HEK293 (cell line): ENCODE measurements around the gene LRRN4CL.

Experiments
- CTCF ChIA-PET: fragments of 350-600 bp; formaldehyde crosslinking; extraction: SDS; loops from one replicate; lab custom pipeline; 2021; ENCODE audit warnings: antibody characterized with exemption; lab: Yijun Ruan, JAX
- POLR2A ChIA-PET: fragments of 300-600 bp; formaldehyde crosslinking; extraction: SDS; loops from one replicate; lab custom pipeline; 2020; ENCODE audit warnings: antibody characterized with exemption, inconsistent platforms; lab: Yijun Ruan, JAX
- H3K27ac ChIP-seq: fragments of 200-500 bp; sonication (Bioruptor generic); 2 replicates; pipeline ENCODE4 v1.5.1; 2014; ENCODE audit warnings: low read depth, low read length, control low read depth, inconsistent platforms; ENCODE audit errors: extremely low read depth
- H3K36me3 ChIP-seq, 2 experiments: fragments of 200-500 bp in 1 of 2; sonication (Bioruptor generic) in 1 of 2; 1 replicate in 1 of 2; 2 replicates in 1 of 2; pipeline ENCODE4 v1.5.1; 2014 to 2017; ENCODE audit warnings: inconsistent platforms in 2 of 2, low read length in 2 of 2; ENCODE audit not compliant: control insufficient read depth in 2 of 2, insufficient read depth in 1 of 2
- H3K4me1 ChIP-seq: fragments of 200-500 bp; sonication (Bioruptor generic); 2 replicates; pipeline ENCODE4 v1.5.1; 2014; ENCODE audit warnings: mild to moderate bottlenecking, low read length, inconsistent platforms; ENCODE audit not compliant: control insufficient read depth, insufficient read depth
- H3K4me3 ChIP-seq: 2 replicates; pipeline ENCODE4 v1.5.1; 2011; ENCODE audit warnings: low read depth, mild to moderate bottlenecking, control low read depth, low read length, moderate library complexity
- H3K9me3 ChIP-seq: fragments of 200-500 bp; sonication (Bioruptor generic); 2 replicates; pipeline ENCODE4 v1.5.1; 2014; ENCODE audit warnings: low read depth, low read length, inconsistent platforms; ENCODE audit not compliant: control insufficient read depth, insufficient read depth
- BCL6B ChIP-seq: fragments of 450-650 bp; formaldehyde crosslinking; IDR thresholded peaks from 2 replicates; pipeline ENCODE4 v1.5.1; 2017; ENCODE audit warnings: missing biosample characterization, missing genetic modification characterization
- ELK4 ChIP-seq: IDR thresholded peaks from 2 replicates; pipeline ENCODE4 v1.6.1; 2011; ENCODE audit warnings: mild to moderate bottlenecking, low read depth, low read length, borderline replicate concordance
- FEZF1 ChIP-seq: fragments of 450-650 bp; formaldehyde crosslinking; IDR thresholded peaks from 2 replicates; pipeline ENCODE4 v1.5.1; 2016; ENCODE audit warnings: missing biosample characterization, missing genetic modification characterization
- HOXC10 ChIP-seq: sonication (generic); formaldehyde crosslinking; IDR thresholded peaks from 2 replicates; pipeline ENCODE4 v1.8.1; 2023; ENCODE audit warnings: mild to moderate bottlenecking, missing genetic modification reagents
- HOXD13 ChIP-seq: sonication (generic); formaldehyde crosslinking; IDR thresholded peaks from 2 replicates; pipeline ENCODE4 v1.8.0; 2022; ENCODE audit warnings: missing genetic modification reagents, borderline replicate concordance
- MEIS1 ChIP-seq: sonication (generic); formaldehyde crosslinking; IDR thresholded peaks from 2 replicates; pipeline ENCODE4 v1.8.1; 2022; ENCODE audit warnings: missing genetic modification reagents, mild to moderate bottlenecking, borderline replicate concordance
- PRDM4 ChIP-seq: fragments of 450-650 bp; formaldehyde crosslinking; IDR thresholded peaks from 2 replicates; pipeline ENCODE4 v1.5.1; 2017; ENCODE audit warnings: missing biosample characterization, missing genetic modification characterization
- REPIN1 ChIP-seq: fragments of 450-650 bp; formaldehyde crosslinking; IDR thresholded peaks from 2 replicates; pipeline ENCODE4 v1.5.1; 2017; ENCODE audit warnings: missing biosample characterization, missing genetic modification characterization, low read depth
- YY2 ChIP-seq: fragments of 450-650 bp; formaldehyde crosslinking; IDR thresholded peaks from 2 replicates; pipeline ENCODE4 v1.5.1; 2016; ENCODE audit warnings: missing biosample characterization, missing genetic modification characterization
- ZBTB20 ChIP-seq: fragments of 450-650 bp; formaldehyde crosslinking; IDR thresholded peaks from 2 replicates; pipeline ENCODE4 v1.5.1; 2016; ENCODE audit warnings: missing biosample characterization, missing genetic modification characterization
- ZBTB48 ChIP-seq: fragments of 450-650 bp; formaldehyde crosslinking; IDR thresholded peaks from 2 replicates; pipeline ENCODE4 v1.5.1; 2016; ENCODE audit warnings: missing biosample characterization, missing genetic modification characterization
- ZFP41 ChIP-seq: fragments of 450-650 bp; formaldehyde crosslinking; IDR thresholded peaks from 2 replicates; pipeline ENCODE4 v1.5.1; 2016; ENCODE audit warnings: missing biosample characterization, missing genetic modification characterization, borderline replicate concordance
- ZNF146 ChIP-seq: fragments of 450-650 bp; formaldehyde crosslinking; IDR thresholded peaks from 2 replicates; pipeline ENCODE4 v1.5.1; 2016; ENCODE audit warnings: missing biosample characterization, missing genetic modification characterization
- ZNF2 ChIP-seq: fragments of 450-650 bp; formaldehyde crosslinking; IDR thresholded peaks from 2 replicates; pipeline ENCODE4 v1.5.1; 2016; ENCODE audit warnings: missing biosample characterization, missing genetic modification characterization
- ZNF26 ChIP-seq: fragments of 450-650 bp; formaldehyde crosslinking; IDR thresholded peaks from 2 replicates; pipeline ENCODE4 v1.5.1; 2016; ENCODE audit warnings: missing biosample characterization, missing genetic modification characterization
- ZNF335 ChIP-seq: fragments of 450-650 bp; formaldehyde crosslinking; conservative IDR thresholded peaks from 2 replicates; pipeline ENCODE4 v1.5.1; 2016; ENCODE audit warnings: missing biosample characterization, missing genetic modification characterization
- ZNF398 ChIP-seq: fragments of 450-650 bp; formaldehyde crosslinking; IDR thresholded peaks from 2 replicates; pipeline ENCODE4 v1.5.1; 2017; ENCODE audit warnings: missing biosample characterization, missing genetic modification characterization
- ZNF48 ChIP-seq: fragments of 450-650 bp; formaldehyde crosslinking; IDR thresholded peaks from 2 replicates; pipeline ENCODE4 v1.5.1; 2016; ENCODE audit warnings: missing biosample characterization, missing genetic modification characterization
- ZNF501 ChIP-seq: fragments of 450-650 bp; formaldehyde crosslinking; IDR thresholded peaks from 2 replicates; pipeline ENCODE4 v1.5.1; 2016; ENCODE audit warnings: missing biosample characterization, missing genetic modification characterization
- ZNF548 ChIP-seq: fragments of 450-650 bp; formaldehyde crosslinking; IDR thresholded peaks from 2 replicates; pipeline ENCODE4 v1.5.1; 2016; ENCODE audit warnings: missing biosample characterization, missing genetic modification characterization
- ZNF600 ChIP-seq: fragments of 450-650 bp; formaldehyde crosslinking; IDR thresholded peaks from 2 replicates; pipeline ENCODE4 v1.5.1; 2016; ENCODE audit warnings: missing biosample characterization, missing genetic modification characterization
- ZNF701 ChIP-seq: fragments of 450-650 bp; formaldehyde crosslinking; IDR thresholded peaks from 2 replicates; pipeline ENCODE4 v1.5.1; 2016; ENCODE audit warnings: missing biosample characterization, missing genetic modification characterization
- ZNF704 ChIP-seq: fragments of 450-650 bp; formaldehyde crosslinking; IDR thresholded peaks from 2 replicates; pipeline ENCODE4 v1.5.1; 2016; ENCODE audit warnings: missing biosample characterization, missing genetic modification characterization
- ZNF747 ChIP-seq: fragments of 450-650 bp; formaldehyde crosslinking; IDR thresholded peaks from 2 replicates; pipeline ENCODE4 v1.5.1; 2016; ENCODE audit warnings: missing biosample characterization, missing genetic modification characterization
- ZNF843 ChIP-seq: fragments of 450-650 bp; formaldehyde crosslinking; IDR thresholded peaks from 2 replicates; pipeline ENCODE4 v1.5.1; 2016; ENCODE audit warnings: missing biosample characterization, missing genetic modification characterization
- ZSCAN16 ChIP-seq: fragments of 450-650 bp; formaldehyde crosslinking; IDR thresholded peaks from 2 replicates; pipeline ENCODE4 v1.5.1; 2016; ENCODE audit warnings: missing biosample characterization, missing genetic modification characterization
- ZSCAN23 ChIP-seq: fragments of 450-650 bp; formaldehyde crosslinking; IDR thresholded peaks from 2 replicates; pipeline ENCODE4 v1.5.1; 2016; ENCODE audit warnings: missing biosample characterization, missing genetic modification characterization

The LRRN4CL gene

GRCh38 chr11:62671608-62672389, 17.5 kb downstream of the LRRN4CL start, which contains the start of the genes LBHD1 and UQCC3 (continued):
- TF ChIP-seq YY2 (tag by site-specific recombination), result peak; percentile 51; the same call in 1 of the 2 replicates
- no peak for TF ChIP-seq MEIS1 (CRISPR knock-in tag)

- peak overlapping the region; percentile 84 for H3K4me3 ChIP-seq
- ChIA-PET POLR2A (interaction anchor here (0.6 to 7.2 kb wide), 35 partner anchors 8 to 216 kb away, joined by 3 to 72 read pairs (median 10); partner anchors contain the start of genes AHNAK, B3GAT3, BSCL2 and C11orf98), CTCF (interaction anchor here (1.2 to 2.4 kb wide), 3 partner anchors 10 to 60 kb away, joined by 3 to 8 read pairs (median 6); no protein-coding TSS in a partner anchor)
- H3K9me3 ChIP-seq, result no peaks in the 10 kb centered on the region
- peak overlapping the region; percentile 65 for H3K27ac ChIP-seq
- peaks cover 3 to 46% of the 10 kb centered on the region in 2 experiments; a peak in 2 of 3 replicates for H3K36me3 ChIP-seq
- no peaks in the 10 kb centered on the region for H3K4me1 ChIP-seq
- 0 out of 2 replicates have a peak, but pooled peaks have one; percentile 29 for TF ChIP-seq ZNF2 (tag by site-specific recombination)
- TF ChIP-seq ZSCAN23 (tag by site-specific recombination), result no peak
- no peak for TF ChIP-seq ZNF747 (tag by site-specific recombination)
- no peak for TF ChIP-seq ZNF335 (tag by site-specific recombination)
- no peak for TF ChIP-seq ZNF398 (tag by site-specific recombination)
- TF ChIP-seq ZNF548 (tag by site-specific recombination), result no peak
- 0 out of 2 replicates have a peak, but pooled peaks have one; percentile 44 for TF ChIP-seq ZNF843 (tag by site-specific recombination)
- no peak for TF ChIP-seq ELK4
- TF ChIP-seq ZNF600 (tag by site-specific recombination), result peak; percentile 72
- no peak for TF ChIP-seq ZNF701 (tag by site-specific recombination)
- TF ChIP-seq ZNF704, result no peak
- TF ChIP-seq ZNF26, result no peak
- TF ChIP-seq ZSCAN16 (tag by site-specific recombination), result no peak
- TF ChIP-seq REPIN1 (tag by site-specific recombination), result no peak
- TF ChIP-seq ZBTB20 (tag by site-specific recombination), result peak; percentile 97
- TF ChIP-seq ZNF501 (tag by site-specific recombination), result peak; percentile 78; the same call in 1 of the 2 replicates
- no peak; the same call in 1 of the 2 replicates for TF ChIP-seq ZBTB48 (tag by site-specific recombination)
- TF ChIP-seq ZNF48, result no peak
- no peak for TF ChIP-seq ZNF146 (tag by site-specific recombination)
- TF ChIP-seq ZFP41 (tag by site-specific recombination), result no peak
- no peak for TF ChIP-seq HOXD13 (CRISPR knock-in tag)
- no peak for TF ChIP-seq HOXC10
- TF ChIP-seq BCL6B (tag by site-specific recombination), result no peak
- peak; percentile 23; the same call in 1 of the 2 replicates for TF ChIP-seq PRDM4 (tag by site-specific recombination)
- TF ChIP-seq FEZF1 (tag by site-specific recombination), result no peak; the same call in 1 of the 2 replicates
Measured at GRCh38 chr11:62671236-62671607, 18.1 kb downstream of the LRRN4CL start.
